Aorta (tissue), 5 donors: Measurements from ENCODE around the gene ST7L. TPM values are rescaled to one million over a fixed set of nuclear protein-coding genes. Genes with fewer than 3 reads are reported as not detected.

Experiments
- ATAC-seq: fragments of 200-7000 bp; cut with Tn5 transposase; one replicate; pipeline ENCODE4 v1.9.1; 2022; ENCODE audit warnings: moderate library complexity; ENCODE audit not compliant: low FRiP score
- DNase-seq, 2 donors: peaks; one replicate each; pipeline ENCODE4 v3.0.0-alpha.2; 2020
- H3K27ac ChIP-seq, 2 donors: one replicate each; pipeline ENCODE4 v1.5.1; 2013; ENCODE audit warnings: low read length in 2 of 2, mild to moderate bottlenecking in 2 of 2, moderate library complexity in 2 of 2, control low read depth in 1 of 2, inconsistent platforms in 1 of 2, low read depth in 1 of 2
- H3K27me3 ChIP-seq, 2 donors: one replicate each; pipeline ENCODE4 v1.6.1; 2013; ENCODE audit warnings: control low read depth in 1 of 2, low read length in 1 of 2, mild to moderate bottlenecking in 1 of 2, moderate library complexity in 1 of 2; ENCODE audit not compliant: insufficient read depth in 2 of 2, control insufficient read depth in 1 of 2
- H3K36me3 ChIP-seq, 2 donors: one replicate each; pipeline ENCODE4 v1.6.1; 2013; ENCODE audit warnings: control low read depth in 1 of 2, low read length in 1 of 2, mild to moderate bottlenecking in 1 of 2; ENCODE audit not compliant: insufficient read depth in 2 of 2, control insufficient read depth in 1 of 2
- H3K4me1 ChIP-seq, 2 donors: one replicate each; pipeline ENCODE4 v1.6.1; 2013; ENCODE audit warnings: low read length in 2 of 2, control low read depth in 1 of 2, mild to moderate bottlenecking in 1 of 2, moderate library complexity in 1 of 2; ENCODE audit not compliant: insufficient read depth in 2 of 2, control insufficient read depth in 1 of 2
- H3K4me3 ChIP-seq, 2 donors: one replicate each; pipeline ENCODE4 v1.5.1; 2013; ENCODE audit warnings: low read length in 2 of 2, control low read depth in 1 of 2, mild to moderate bottlenecking in 1 of 2
- H3K9me3 ChIP-seq: one replicate; pipeline ENCODE4 v1.6.1; 2013; ENCODE audit warnings: mild to moderate bottlenecking, low read length; ENCODE audit not compliant: control insufficient read depth
- WGBS, 2 donors: extraction: QIAGEN DNeasy Blood & Tissue Kit; methylation state at CpG; one replicate each; pipeline ENCODE4 v1.1.7; 2013; 5-methylcytosine and 5-hydroxymethylcytosine counted together
- intact Hi-C, 2 donors: fragments of 100-400 bp; cut with DNase I; formaldehyde crosslinking; loops; one replicate each; pipeline versions ENCODE4 v1.14.2 to v1.15.0; 2022
- polyA plus RNA-seq, 2 donors: library from polyadenylated mRNA; stranded (reverse); fragments of 200-250 nt; gene quantifications; one replicate each; pipeline ENCODE4 v1.2.3, GENCODE V29; 2013
- total RNA-seq, 2 donors: library from RNA; stranded (reverse); fragmentation: NEBNext Ultra II Directional; extraction: Animal tissue kit (Norgen Biotek cat#: 25700); gene quantifications; one replicate each; pipeline ENCODE4 v1.2.1, GENCODE V29; 2021
- donor health status: healthy with polysubstance abuse.
- donor health status: Bipolar disorder and iron deficiency.
- donor health status: DM: no; HTN: no; CAD: no.
- donor health status: DM: no; HTN: no; CAD: no.
- donor health status: DM: yes; HTN: yes; CAD: no.

ST7L gene
- total and polyA plus RNA-seq, 4 donors = 9.3 to 27.3 (median 18.9) TPM

DNA sequence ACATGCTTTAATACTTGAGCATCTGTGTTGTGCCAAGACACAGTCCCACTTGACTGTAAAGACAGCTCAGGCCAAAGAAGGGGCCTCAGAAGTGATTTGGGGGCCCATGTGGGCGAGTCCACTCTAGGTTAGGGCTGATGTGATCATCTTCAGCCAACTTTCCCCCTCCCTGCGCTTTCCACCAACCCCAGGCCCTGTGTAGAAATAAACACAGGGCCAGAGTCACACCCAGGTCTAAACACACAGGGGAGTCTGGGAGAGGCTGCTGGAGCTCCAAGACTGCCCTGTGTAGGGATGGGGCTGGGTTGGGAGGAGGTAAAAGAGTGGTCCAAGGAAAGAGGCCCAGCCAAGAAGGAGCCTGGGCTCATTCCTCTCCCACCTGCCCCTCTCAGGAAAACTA is 112.6 kb downstream of the ST7L start:
- no peaks in the 10 kb centered on the region for H3K27me3 ChIP-seq

DNA sequence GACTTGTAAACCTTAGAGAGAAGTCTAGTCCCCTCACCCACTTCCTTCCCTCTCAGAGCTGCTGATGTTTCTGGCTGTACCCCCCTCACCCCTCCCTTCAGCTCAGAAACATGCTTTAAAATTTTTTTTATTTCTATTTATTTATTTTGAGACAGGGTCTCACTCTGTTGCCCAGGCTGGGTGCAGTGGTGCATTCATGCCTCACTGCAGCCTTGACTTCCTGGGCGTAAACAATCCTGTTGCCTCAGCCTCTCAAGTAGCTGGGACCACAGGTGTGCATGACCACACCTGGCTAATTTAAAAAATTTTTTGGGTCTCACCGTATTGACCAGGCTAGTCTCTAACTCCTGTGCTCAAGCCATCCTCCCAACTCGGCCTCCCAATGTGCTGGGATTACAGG is 113.1 kb downstream of the ST7L start:
- intact Hi-C loops = loop anchor here in 1 of 2 donors (10.0 kb wide), 1 partner anchor 109 kb away; the partner anchor contains the start of genes CAPZA1 and ST7L
- no peaks in the 10 kb centered on the region for H3K27me3 ChIP-seq
- no peaks in the 10 kb centered on the region for H3K4me1 ChIP-seq
- H3K4me3 ChIP-seq = no peak overlapping the region
- H3K9me3 ChIP-seq = no peaks in the 10 kb centered on the region
- DNase-seq (no peak), ATAC-seq (no peak)
- 86 to 91% methylated on average over 3 of the region's 3 CpGs for WGBS, 2 donors
- no peak overlapping the region for H3K27ac ChIP-seq
- H3K36me3 ChIP-seq = no peaks in the 10 kb centered on the region

More for the DNA sequence above, 112.6 kb downstream of the ST7L start:
- 96% methylated on average over 2 of the region's 2 CpGs for WGBS, 2 donors
- ATAC-seq (no peak), DNase-seq (no peak)
- H3K4me1 ChIP-seq = no peaks in the 10 kb centered on the region
- no peaks in the 10 kb centered on the region for H3K36me3 ChIP-seq
- no peak overlapping the region for H3K4me3 ChIP-seq
- intact Hi-C loops = loop anchor here in 1 of 2 donors (10.0 kb wide), 1 partner anchor 108 kb away; the partner anchor contains the start of genes CAPZA1 and ST7L
- no peaks in the 10 kb centered on the region for H3K9me3 ChIP-seq
- no peak overlapping the region for H3K27ac ChIP-seq

DNA sequence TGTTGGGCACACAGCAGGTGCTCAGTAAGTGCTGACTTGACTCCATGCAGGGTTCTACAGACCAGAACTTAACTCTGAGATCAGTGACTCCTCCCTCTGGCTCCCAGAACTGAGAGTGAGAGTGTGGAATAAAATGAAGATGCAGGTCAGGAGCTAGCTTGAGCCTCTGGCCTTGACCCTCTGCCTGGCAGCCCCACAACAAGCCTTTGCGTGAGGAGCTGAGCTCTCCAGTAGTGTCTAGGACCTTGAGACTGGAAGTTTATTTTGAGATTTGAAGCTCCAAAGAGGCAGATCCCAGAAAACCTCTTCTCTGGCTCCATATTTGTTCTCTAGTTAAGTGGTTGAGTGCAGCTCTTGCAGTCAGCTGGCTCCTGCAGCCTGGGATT is 113.5 kb downstream of the ST7L start:
- Histone ChIP-seq H3K27ac (no peak overlapping the region), H3K9me3 (no peaks in the 10 kb centered on the region), H3K27me3 (no peaks in the 10 kb centered on the region), H3K4me1 (no peaks in the 10 kb centered on the region), H3K36me3 (no peaks in the 10 kb centered on the region), H3K4me3 (no peak overlapping the region)
- 91 to 92% methylated on average over 1 of the region's 1 CpG for WGBS, 2 donors
- intact Hi-C loops = loop anchor here in 1 of 2 donors (10.0 kb wide), 1 partner anchor 109 kb away; the partner anchor contains the start of genes CAPZA1 and ST7L
- no peak for ATAC-seq
- DNase-seq = no peak

DNA sequence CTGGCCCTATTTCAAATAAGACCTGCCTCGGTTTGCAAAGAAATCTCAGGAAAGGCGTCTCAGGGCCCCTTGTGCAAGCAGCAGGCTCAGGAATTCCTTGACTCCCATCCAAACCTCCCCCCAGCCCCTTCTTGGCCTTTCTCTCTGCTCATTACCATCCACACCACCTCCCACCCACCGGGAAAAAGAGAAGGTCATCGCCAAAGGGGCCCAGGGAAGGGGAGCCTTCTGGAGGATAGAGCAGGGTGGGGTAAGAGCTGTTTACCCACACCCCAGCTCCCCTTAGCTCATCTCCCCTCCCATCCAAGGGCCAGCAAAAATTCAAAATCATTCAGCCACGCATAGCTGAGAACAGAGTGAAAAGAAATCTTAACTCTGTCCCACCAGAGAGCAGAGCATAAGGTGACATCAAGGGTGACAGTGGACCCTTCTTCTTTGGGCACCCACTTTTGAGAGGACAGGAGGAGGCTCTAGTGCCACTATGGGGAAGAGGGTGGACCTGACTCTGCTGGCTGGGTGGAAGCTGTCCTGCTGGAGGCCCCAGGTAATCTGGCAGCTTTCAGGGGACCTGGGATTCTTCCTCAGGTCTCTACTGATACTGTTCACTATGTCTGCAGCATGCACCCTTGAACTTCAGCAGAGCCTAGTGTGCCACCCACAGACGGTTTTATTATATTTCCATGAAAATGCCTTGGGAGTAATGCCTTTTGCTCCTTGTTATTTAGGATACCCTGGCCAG is 114.1 kb downstream of the ST7L start:
- no peaks in the 10 kb centered on the region for H3K4me1 ChIP-seq
- no peak for ATAC-seq
- intact Hi-C loops = loop anchor here in 1 of 2 donors (5.0 to 10.0 kb wide), 2 partner anchors 110 to 207 kb away; partner anchors contain the start of genes CAPZA1 and ST7L
- H3K4me3 ChIP-seq = no peak overlapping the region
- H3K36me3 ChIP-seq = no peaks in the 10 kb centered on the region
- H3K27ac ChIP-seq = no peak overlapping the region
- H3K27me3 ChIP-seq = no peaks in the 10 kb centered on the region
- 67% methylated on average over 6 of the region's 6 CpGs for WGBS, 2 donors
- H3K9me3 ChIP-seq = no peaks in the 10 kb centered on the region
- no peak for DNase-seq

DNA sequence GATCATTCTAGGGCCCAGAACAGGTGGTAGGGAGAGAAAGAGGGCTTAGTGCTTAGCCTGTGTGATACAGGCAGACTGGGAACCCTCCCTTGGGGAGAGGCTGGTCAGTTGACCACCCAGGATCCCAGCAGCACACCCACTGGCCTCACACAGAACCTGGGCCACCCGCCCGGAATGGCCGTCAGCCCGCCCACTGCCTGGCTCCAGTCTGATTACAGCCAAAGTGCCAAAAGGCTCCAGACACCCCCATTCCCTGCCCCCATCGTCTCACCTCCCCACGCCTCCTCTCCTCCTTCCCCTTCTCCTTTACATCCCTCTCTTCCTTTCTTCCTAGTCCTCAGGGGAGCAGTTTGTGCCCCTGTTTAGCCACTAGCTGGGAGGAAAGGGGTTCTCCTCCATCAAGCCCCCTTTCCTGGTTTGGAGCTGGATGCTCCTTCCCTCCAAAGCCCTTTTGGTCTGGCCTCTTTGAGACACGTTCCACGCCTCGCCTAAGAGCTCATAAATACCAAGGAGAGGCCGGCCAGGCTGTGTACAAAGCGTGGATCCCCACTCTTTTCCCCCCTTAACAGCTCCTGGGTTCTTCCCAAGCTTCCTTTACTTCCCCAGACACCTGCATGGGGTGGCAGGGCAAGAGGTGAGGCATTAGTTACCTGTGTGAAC is 114.8 kb downstream of the ST7L start:
- intact Hi-C loops = loop anchor here in 1 of 2 donors (5.0 to 10.0 kb wide), 2 partner anchors 111 to 208 kb away; partner anchors contain the start of genes CAPZA1 and ST7L
- H3K4me3 ChIP-seq = no peak overlapping the region
- no peaks in the 10 kb centered on the region for H3K9me3 ChIP-seq
- H3K27me3 ChIP-seq = no peaks in the 10 kb centered on the region
- no peaks in the 10 kb centered on the region for H3K36me3 ChIP-seq
- H3K4me1 ChIP-seq = no peaks in the 10 kb centered on the region
- no peak for DNase-seq
- 47 to 51% methylated on average over 11 of the region's 11 CpGs for WGBS, 2 donors
- no peak overlapping the region for H3K27ac ChIP-seq
- ATAC-seq = no peak

DNA sequence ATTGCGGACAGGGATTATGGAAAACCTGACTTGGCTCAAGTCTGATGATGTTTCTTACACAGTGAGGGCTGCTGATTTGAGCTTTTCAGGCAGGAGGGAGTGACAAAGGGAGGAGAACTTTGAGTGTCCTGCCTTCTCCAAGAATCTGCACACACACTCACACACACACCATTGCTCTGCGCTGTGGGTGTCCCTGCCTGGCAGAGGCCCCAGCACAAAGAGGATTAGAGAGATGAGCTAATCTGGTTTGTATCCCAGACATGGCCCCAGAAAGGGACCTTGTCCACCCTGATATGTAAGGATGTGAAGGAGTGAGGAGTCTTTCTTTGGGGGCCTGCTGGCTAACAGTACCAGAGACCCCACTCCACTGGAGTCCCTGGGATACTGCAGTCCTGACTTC is 116.1 kb downstream of the ST7L start:
- no peak for ATAC-seq
- H3K9me3 ChIP-seq = no peaks in the 10 kb centered on the region
- intact Hi-C loops = loop anchor here in 1 of 2 donors (5.0 to 10.0 kb wide), 2 partner anchors 112 to 209 kb away; partner anchors contain the start of genes CAPZA1 and ST7L
- no peak overlapping the region for H3K27ac ChIP-seq
- no peak overlapping the region for H3K4me3 ChIP-seq
- no peak for DNase-seq
- WGBS, 2 donors = 80 to 85% methylated on average over 2 of the region's 2 CpGs
- no peaks in the 10 kb centered on the region for H3K27me3 ChIP-seq
- H3K4me1 ChIP-seq = no peaks in the 10 kb centered on the region
- no peaks in the 10 kb centered on the region for H3K36me3 ChIP-seq

DNA sequence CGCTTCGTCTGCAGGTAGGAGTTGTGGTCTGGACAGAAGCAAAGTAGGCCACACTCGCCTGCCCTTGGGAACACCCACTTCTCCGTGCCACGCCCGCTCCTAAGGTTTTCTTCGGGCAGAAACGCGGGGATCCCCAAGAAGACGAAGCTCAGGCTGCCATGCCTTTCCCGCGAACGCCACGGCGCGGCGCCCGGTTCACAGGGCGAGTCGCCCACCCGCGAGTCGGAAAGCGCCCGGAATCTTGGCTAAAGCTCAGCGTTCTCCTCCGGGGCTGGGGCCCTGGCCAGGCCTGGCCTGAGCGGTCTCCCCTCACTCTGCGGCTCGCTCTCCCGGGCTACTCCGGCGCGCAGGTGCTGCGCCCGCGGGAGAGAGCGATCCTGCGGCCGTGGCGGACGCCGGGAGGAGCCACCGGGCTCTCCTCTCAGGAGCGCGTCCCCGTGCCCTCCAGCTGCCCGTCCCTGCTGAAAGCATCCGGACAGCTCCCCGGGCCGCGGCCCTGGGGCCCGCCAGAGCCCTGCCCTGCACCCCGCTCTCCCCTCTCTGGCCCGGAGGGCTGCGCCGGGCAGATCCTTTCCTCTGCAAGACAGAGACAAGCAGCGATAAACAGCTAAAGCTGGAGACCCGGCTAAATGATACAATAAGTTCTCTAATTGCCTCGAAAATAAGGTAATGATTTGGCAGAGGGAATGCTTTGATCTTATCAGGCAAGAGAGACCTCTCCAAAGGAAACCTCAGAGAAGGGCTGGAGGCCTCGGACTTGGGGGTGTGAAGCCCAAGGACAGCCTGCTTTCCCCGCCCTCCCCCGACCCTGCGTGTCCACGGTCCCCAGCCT is 116.9 kb downstream of the ST7L start:
- no peaks in the 10 kb centered on the region for H3K4me1 ChIP-seq
- H3K9me3 ChIP-seq = no peaks in the 10 kb centered on the region
- no peaks in the 10 kb centered on the region for H3K36me3 ChIP-seq
- peak; percentile 81 to 91 for DNase-seq
- peak overlapping the region; percentile 27 to 28 for H3K4me3 ChIP-seq
- no peak overlapping the region for H3K27ac ChIP-seq
- peak; percentile 84 for ATAC-seq
- intact Hi-C loops = loop anchor here in 1 of 2 donors (5.0 to 10.0 kb wide), 2 partner anchors 113 to 210 kb away; partner anchors contain the start of genes CAPZA1 and ST7L
- H3K27me3 ChIP-seq = no peaks in the 10 kb centered on the region
- 5% methylated on average over 57 to 65 of the region's 65 CpGs for WGBS, 2 donors

DNA sequence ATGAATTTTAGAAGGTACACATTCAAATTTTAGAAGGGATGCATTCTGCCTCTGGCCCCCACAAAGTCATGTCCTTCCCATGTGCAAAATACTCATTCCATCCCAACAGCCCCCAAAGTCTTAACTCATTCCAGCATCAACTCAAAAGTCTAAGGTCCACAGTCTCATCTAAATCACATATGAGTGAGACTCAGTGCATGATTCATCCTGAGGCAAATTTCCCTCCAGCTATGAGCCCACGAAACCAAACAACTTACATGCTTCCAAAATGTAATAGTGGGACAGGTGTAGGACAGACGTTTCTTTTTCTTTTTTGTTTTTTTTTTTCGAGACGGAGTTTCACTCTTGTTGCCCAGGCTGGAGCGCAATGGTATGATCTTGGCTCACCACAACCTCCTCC is 122.7 kb downstream of the ST7L start:
- ATAC-seq (no peak), DNase-seq (no peak)
- 83% methylated on average over 5 of the region's 5 CpGs for WGBS, 2 donors
- Histone ChIP-seq H3K9me3 (no peaks in the 10 kb centered on the region), H3K27ac (no peak overlapping the region), H3K4me1 (no peaks in the 10 kb centered on the region), H3K27me3 (no peaks in the 10 kb centered on the region), H3K36me3 (no peaks in the 10 kb centered on the region), H3K4me3 (no peak overlapping the region)
- intact Hi-C loops = no loop called here
